ENCODE data around the gene AGBL4.

The AGBL4 gene

GRCh38 chr1:48693674-48694320 is 1330.0 kb downstream of the AGBL4 start:
- no peak overlapping the region for H3K4me3 ChIP-seq (ENCODE audit: low read depth, low read length, poor library complexity, severe bottlenecking)
- no peak for TF ChIP-seq CTCF (IDR thresholded peaks at IDR 0.05; ENCODE audit: low read length)
- TF ChIP-seq EZH2 (IDR thresholded peaks at IDR 0.05; ENCODE audit: borderline replicate concordance, low read length), result no peak
- no peaks in the 10 kb centered on the region for H3K36me3 ChIP-seq (ENCODE audit: insufficient read depth, low read length)
- H3K9ac ChIP-seq (ENCODE audit: low read length), result no peak overlapping the region
- no peak overlapping the region for H3K27ac ChIP-seq (ENCODE audit: low read depth, low read length, poor library complexity, severe bottlenecking)
- no peaks in the 10 kb centered on the region for H3F3A ChIP-seq (ENCODE audit: insufficient read depth, low read length)
- H3K9me2 ChIP-seq (ENCODE audit: low read depth, low read length), result no peaks in the 10 kb centered on the region
- H3K27me3 ChIP-seq (ENCODE audit: insufficient read depth, low read length), result no peaks in the 10 kb centered on the region
- no peaks in the 10 kb centered on the region for H3K4me1 ChIP-seq (ENCODE audit: insufficient read depth, low read length, severe bottlenecking)
- H3K79me2 ChIP-seq (ENCODE audit: insufficient read depth, low read length), result no peaks in the 10 kb centered on the region
- no peaks in the 10 kb centered on the region for H3K9me3 ChIP-seq (ENCODE audit: low read length)
- H2AFZ ChIP-seq (ENCODE audit: low read length), result no peak overlapping the region
- H4K20me1 ChIP-seq (ENCODE audit: insufficient read depth, low read length), result no peaks in the 10 kb centered on the region
- H3K4me2 ChIP-seq (ENCODE audit: low read length), result no peak overlapping the region

- H3K36me3 ChIP-seq (ENCODE audit: insufficient read depth, low read length), result no peaks in the 10 kb centered on the region
- H3K4me3 ChIP-seq (ENCODE audit: low read depth, low read length, poor library complexity, severe bottlenecking), result no peak overlapping the region
- no peak overlapping the region for H3K27ac ChIP-seq (ENCODE audit: low read depth, low read length, poor library complexity, severe bottlenecking)
- no peak overlapping the region for H3K4me2 ChIP-seq (ENCODE audit: low read length)
- no peaks in the 10 kb centered on the region for H3F3A ChIP-seq (ENCODE audit: insufficient read depth, low read length)
- H4K20me1 ChIP-seq (ENCODE audit: insufficient read depth, low read length), result no peaks in the 10 kb centered on the region
- no peaks in the 10 kb centered on the region for H3K79me2 ChIP-seq (ENCODE audit: insufficient read depth, low read length)
- TF ChIP-seq CTCF (IDR thresholded peaks at IDR 0.05; ENCODE audit: low read length), result no peak
- TF ChIP-seq EZH2 (IDR thresholded peaks at IDR 0.05; ENCODE audit: borderline replicate concordance, low read length), result no peak
- no peak overlapping the region for H3K9ac ChIP-seq (ENCODE audit: low read length)
- no peaks in the 10 kb centered on the region for H3K9me2 ChIP-seq (ENCODE audit: low read depth, low read length)
- H3K9me3 ChIP-seq (ENCODE audit: low read length), result no peaks in the 10 kb centered on the region
- H3K4me1 ChIP-seq (ENCODE audit: insufficient read depth, low read length, severe bottlenecking), result no peaks in the 10 kb centered on the region
- no peak overlapping the region for H2AFZ ChIP-seq (ENCODE audit: low read length)
- H3K27me3 ChIP-seq (ENCODE audit: insufficient read depth, low read length), result no peaks in the 10 kb centered on the region
These were observed 1330.6 kb downstream of the AGBL4 start for GRCh38 chr1:48693180-48693579.

DNA sequence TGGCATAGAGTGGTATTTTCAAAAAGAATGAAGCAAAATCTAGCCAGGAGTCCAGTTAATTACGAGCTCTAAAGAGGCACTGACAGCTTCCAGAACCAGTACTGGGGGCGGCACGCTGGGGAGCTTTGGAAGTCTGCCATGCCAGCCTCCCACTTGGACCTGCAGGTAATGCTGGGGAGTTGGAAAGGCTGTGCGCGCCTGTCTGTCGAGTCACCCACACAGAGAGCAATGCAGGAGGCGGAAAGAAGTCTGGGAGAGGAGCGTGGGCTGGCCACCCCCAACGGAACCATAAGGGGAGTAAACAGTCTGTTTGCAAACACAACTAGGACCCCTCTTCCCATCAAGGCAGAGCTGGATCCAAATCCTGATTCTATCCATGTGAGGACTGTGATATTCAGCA is 1331.5 kb downstream of the AGBL4 start:
- H3K9me2 ChIP-seq (ENCODE audit: low read depth, low read length), result no peaks in the 10 kb centered on the region
- H3F3A ChIP-seq (ENCODE audit: insufficient read depth, low read length), result no peaks in the 10 kb centered on the region
- TF ChIP-seq EZH2 (IDR thresholded peaks at IDR 0.05; ENCODE audit: borderline replicate concordance, low read length), result no peak
- no peak for TF ChIP-seq CTCF (IDR thresholded peaks at IDR 0.05; ENCODE audit: low read length)
- no peaks in the 10 kb centered on the region for H3K9me3 ChIP-seq (ENCODE audit: low read length)
- no peaks in the 10 kb centered on the region for H3K36me3 ChIP-seq (ENCODE audit: insufficient read depth, low read length)
- no peak overlapping the region for H3K4me3 ChIP-seq (ENCODE audit: low read depth, low read length, poor library complexity, severe bottlenecking)
- no peak overlapping the region for H2AFZ ChIP-seq (ENCODE audit: low read length)
- no peaks in the 10 kb centered on the region for H3K27me3 ChIP-seq (ENCODE audit: insufficient read depth, low read length)
- no peak overlapping the region for H3K27ac ChIP-seq (ENCODE audit: low read depth, low read length, poor library complexity, severe bottlenecking)
- H4K20me1 ChIP-seq (ENCODE audit: insufficient read depth, low read length), result no peaks in the 10 kb centered on the region
- no peak overlapping the region for H3K4me2 ChIP-seq (ENCODE audit: low read length)
- no peak overlapping the region for H3K9ac ChIP-seq (ENCODE audit: low read length)
- H3K79me2 ChIP-seq (ENCODE audit: insufficient read depth, low read length), result no peaks in the 10 kb centered on the region
- no peaks in the 10 kb centered on the region for H3K4me1 ChIP-seq (ENCODE audit: insufficient read depth, low read length, severe bottlenecking)

Measured in OCI-LY1 (cell line).